GM19372 (cell line): ENCODE measurements around the gene EOGT.

Experiments
- ATAC-seq: cut with Tn5 transposase; IDR thresholded peaks from one replicate; pipeline ENCODE4 v1.9.1; 2021; ENCODE audit warnings: mild to moderate bottlenecking, low read depth, moderate library complexity; ENCODE audit not compliant: unreplicated experiment

EOGT gene

GRCh38 chr3:69009559-69010410 is 3.7 kb downstream of the EOGT start:
- no peak for ATAC-seq

DNA sequence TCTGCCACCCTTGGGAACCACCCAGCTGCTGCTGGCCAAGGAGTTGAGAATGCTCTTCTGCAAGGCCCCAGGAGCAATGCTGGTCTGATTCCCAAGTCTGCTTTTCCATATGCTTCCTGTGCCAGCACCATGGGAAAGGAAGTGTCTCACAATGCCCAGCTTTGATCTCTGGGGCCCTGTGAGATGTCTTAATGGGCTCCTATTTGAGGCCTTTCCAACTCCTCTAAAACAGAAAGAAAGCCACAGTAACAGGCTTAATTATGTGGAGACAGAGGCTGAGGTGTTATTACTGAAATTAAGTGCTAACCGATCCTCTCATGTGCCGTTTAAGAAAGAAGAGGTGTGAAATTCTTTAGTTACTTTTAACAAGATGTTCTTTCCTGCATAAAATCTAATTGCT is 4.5 kb downstream of the EOGT start:
- ATAC-seq: no peak

DNA sequence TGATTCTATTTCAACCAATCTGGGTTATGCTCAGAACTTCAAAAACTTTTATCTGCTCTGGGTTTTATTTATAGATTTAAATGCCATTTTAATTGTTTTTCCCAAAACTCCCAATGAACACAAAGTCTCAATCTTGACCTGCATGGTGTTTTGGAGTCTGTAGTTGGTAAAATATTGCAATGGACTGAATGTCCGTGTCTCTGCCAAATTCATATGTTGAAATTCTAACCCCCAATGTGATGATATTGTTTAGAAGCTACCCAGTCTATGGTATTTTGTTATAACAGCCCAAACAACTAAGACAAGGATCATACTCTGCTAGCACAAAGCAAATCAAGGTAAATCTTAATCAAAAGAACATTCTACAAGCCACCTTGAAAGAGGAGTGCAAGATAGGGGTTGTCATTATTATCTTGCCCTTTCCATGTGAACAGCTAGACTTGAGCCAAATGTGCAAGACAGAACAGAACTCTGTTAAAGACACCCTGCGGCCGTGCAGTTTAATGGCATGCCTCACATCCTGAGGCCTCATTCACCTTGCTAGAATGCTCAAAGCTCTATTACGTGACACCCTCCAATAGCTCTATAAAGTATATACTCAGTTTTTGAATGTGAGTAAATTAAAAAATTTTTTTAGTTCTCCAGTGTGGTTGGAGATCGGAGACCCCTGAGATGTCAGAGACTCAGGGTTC is 7.5 kb downstream of the EOGT start:
- no peak for ATAC-seq

- no peak for ATAC-seq
These were observed 8.3 kb downstream of the EOGT start for GRCh38 chr3:69005071-69005790.

GRCh38 chr3:69004138-69004537 is 9.3 kb downstream of the EOGT start:
- ATAC-seq: no peak

GRCh38 chr3:68999605-69000004 is 13.9 kb downstream of the EOGT start:
- no peak for ATAC-seq

DNA sequence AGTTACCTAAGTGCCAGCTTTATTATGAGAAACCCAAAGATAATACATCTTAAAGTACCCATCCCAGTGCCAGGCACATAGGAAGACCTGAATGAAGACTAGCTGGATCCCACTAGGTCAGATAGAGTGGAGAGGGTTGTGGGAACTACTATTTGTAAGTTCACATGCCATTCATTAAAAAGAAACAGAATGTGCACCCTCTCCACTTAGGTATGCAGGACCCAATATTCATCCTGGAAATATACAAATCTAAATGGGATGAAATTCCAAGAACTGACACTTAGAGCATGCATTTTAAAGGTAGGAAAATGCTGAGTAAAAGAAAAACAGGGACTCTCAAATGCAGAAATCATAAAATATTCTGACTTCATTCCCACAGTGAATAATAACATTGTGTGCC is 14.3 kb downstream of the EOGT start:
- ATAC-seq: no peak

DNA sequence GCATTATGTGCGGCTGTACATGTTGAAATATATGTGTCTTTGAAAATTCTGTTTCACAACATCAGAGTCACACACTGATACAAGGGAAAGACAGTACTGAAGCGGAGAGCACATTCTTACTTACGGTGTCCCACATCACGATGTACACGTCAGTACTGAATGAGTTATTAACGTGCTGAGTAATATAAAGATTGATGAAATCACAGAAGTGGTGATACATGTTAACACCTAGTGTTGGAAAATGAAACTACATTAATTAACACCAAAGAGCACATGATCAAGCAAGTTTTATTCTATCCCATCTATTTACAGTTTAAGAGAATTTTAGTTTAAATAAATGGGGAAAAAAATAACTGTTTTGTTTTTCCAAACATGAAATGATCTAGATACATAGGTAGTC is 15.6 kb downstream of the EOGT start:
- ATAC-seq: no peak

GRCh38 chr3:68996356-68996995 is 17.0 kb downstream of the EOGT start:
- ATAC-seq: no peak

- ATAC-seq: no peak
These were observed 24.7 kb downstream of the EOGT start for GRCh38 chr3:68988740-68989139.

DNA sequence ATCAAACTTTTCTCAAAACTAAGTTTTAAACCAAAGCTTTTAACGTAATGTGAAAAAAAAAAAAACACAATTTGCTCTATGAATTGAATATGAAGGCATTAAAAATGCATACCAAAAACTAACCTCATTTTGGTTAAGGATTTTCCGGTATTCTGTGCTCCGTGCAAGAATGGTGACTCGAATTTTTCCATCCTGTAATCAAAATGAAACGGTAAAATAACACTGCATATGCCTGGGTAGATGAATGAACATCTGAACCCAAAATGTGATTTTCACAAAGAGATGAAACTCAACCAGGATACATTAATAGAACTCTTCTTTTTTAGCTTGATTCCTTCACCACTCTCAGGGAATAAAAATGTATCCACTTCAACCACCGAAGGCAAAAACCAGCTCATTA is 26.2 kb downstream of the EOGT start:
- ATAC-seq: no peak

DNA sequence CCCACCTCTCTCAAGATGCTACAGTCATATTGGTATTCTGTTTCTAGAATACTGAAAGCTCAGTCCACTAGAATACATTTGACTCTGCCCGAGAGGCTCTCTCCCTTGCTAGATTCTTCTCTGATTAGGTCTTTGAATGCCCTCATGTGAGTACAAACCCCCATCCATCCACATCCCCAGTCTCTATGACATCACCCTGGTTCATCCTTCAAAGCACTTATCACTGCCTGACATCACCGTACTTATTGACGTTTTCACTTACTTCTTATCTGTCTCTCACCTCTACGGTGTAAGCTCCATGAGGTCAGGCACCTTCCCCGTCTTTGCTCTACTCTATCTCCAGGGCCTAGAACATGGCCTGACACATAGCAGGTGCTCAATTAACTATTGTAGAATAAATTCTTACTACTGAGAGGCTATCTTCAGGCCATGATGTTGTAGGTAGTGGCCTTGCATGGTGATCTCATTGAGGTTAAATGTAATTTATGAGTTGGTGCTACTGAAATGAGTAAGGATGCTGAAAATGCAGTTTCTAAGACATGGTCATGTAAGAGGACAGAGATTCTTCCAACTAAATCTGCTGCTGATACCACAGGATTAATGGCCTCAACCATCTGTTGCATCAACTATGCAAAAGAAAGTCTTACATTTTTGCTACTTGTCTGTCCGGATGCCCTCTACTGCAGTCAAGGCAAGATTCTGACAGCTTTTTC is 26.8 kb downstream of the EOGT start:
- no peak for ATAC-seq

- ATAC-seq: no peak
These were observed 28.2 kb downstream of the EOGT start for GRCh38 chr3:68985146-68985790.

DNA sequence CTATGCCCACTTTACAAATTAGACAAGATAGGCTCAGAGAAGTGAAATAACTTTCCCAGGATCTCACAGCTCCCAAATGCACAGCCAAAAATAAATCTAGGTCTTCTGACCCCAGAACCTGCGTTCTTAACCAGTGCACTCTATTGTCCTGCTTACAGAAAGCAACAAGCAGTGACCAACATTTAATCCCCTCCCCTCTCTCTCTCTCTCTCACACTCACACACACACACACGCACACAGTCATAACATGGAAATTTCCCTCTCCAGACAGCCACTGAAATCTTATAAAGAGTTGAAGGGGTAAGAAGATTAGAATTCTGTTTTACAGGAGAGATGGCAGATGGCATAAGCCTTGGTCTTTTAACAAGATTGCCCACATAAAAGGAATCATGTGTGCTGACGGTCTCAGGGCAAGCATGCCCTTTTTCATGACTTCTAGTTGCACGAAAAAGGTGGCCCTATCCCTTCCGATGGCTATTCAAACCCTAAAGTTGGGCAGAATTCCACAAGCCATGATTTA is 29.4 kb downstream of the EOGT start:
- no peak for ATAC-seq

GRCh38 chr3:68977486-68978167 is 35.9 kb downstream of the EOGT start:
- ATAC-seq: no peak

DNA sequence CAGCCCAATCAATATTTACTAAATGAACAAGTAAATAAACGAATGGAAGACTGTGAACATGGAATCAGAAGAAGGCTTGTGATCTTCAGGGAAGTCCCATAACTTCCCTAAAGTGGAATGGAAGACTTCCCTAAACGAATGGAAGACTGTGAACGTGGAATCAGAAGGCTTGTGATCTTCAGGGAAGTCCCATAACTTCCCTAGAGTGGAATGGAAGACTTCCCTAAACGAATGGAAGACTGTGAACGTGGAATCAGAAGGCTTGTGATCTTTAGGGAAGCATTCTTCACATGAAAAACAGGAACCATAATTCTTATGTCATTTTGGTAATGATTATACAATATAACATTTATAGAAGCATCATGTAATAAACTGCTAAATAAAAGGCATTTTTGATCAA is 38.8 kb downstream of the EOGT start:
- ATAC-seq: no peak

- ATAC-seq: no peak
These were observed 39.8 kb downstream of the EOGT start for GRCh38 chr3:68973639-68974038.

DNA sequence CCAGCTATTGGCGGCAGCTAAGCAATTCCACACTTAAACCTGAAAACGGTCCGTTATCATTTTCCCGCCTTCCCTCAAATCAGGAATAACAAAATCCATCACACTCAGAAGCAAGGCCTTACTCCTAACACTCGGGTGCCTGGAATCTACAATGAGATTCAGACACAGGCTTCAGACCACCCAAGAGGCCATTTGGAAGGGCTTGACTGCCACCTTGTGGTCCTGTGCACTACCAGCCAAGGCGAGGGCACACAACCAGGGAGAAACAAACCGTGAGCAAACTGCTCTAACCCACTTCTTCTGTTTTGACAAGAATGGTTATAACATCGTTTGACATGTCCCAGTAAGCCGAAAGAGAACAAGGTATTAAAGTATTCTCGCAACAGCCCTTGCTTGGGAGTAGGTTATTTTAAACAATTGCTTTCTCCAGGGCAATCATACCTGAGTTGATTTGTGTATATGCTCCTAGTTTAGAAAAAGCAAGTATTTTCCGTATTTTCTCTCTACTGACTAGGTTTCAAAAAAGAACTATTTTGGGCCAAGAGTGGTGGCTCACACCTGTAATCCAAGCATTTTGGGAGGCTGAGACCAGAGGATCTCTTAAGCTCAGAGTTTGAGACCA is 41.0 kb downstream of the EOGT start:
- ATAC-seq: peak; percentile 86

DNA sequence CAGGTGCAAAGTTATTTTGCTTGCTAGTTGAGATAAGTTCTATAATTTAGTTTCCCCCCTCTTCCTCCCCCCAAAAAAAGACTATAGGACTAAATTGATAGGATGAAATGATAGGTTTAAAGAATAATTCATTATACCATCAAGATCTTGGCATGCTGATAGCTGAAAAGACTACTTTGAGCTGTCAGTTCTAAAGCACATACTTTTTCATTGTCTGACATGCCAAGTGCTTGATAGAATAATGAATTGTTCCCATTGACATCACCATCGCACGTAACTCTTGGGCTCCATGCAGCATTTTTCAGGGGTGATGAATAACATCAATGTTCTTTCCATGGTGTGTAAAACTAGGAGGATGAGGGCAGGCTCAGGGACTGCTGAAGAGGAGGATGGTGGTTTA is 48.8 kb downstream of the EOGT start:
- no peak for ATAC-seq
